H54 (cell line): ENCODE data around the gene PKP2.

Source experiments
- DNase-seq: peaks from one replicate; pipeline ENCODE4 v3.0.0; 2011; ENCODE audit warnings: low spot score, mixed read lengths; ENCODE audit not compliant: insufficient read length
- FAIRE-seq: peaks from 3 replicates; lab custom pipeline; 2011; peaks lifted over from hg19 to GRCh38; lab: Jason Lieb, UNC
- POLR2A ChIP-seq: IDR thresholded peaks from 2 replicates; pipeline ENCODE4 v1.6.1; 2011; ENCODE audit warnings: low read depth, mild to moderate bottlenecking, low read length

PKP2 gene

GRCh38 chr12:32789916-32790315 lies 106.7 kb downstream of the PKP2 start:
- no peak for DNase-seq
- no peak for FAIRE-seq
- TF ChIP-seq POLR2A: no peak

DNA sequence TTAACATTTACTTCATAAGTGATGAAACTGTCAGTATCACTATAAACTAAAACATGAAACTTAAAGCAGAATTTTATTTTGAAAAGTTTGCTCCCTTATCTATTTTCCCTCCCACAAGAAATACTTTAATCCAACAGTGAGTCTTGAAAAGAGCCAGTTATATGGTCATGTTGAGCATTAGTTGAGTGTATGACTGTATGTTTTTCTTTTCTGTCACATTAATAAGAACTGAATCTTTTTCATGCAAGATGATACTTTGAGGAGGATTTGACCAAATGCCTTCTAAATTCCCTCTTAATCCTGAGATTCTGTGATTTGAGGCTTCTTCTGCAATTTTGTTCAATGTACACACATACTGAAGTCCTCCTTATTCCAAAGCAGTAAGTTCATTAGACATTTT lies 107.1 kb downstream of the PKP2 start:
- TF ChIP-seq POLR2A: no peak
- no peak for FAIRE-seq

DNA sequence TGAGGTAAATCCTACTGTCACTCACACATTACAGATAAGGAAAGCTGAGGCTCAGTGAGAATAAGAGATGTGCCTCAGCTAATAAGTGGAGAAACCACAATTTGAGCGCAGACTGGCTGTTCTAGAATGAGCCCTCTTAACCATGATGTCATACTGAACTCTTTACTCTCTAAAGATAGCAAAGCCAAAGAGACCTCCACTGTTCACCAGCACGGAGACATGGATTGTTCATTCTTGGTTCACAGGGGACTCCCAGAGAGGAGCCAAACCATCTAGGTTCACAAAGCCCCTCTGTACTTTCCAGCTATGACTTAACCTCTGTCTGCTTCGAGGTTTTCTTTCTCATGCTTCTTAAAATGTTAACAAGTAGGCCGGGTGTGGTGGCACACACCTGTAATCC lies 108.2 kb downstream of the PKP2 start:
- no peak for TF ChIP-seq POLR2A
- DNase-seq (no peak), FAIRE-seq (no peak)

More for the DNA sequence above, 107.1 kb downstream of the PKP2 start:
- DNase-seq: no peak

DNA sequence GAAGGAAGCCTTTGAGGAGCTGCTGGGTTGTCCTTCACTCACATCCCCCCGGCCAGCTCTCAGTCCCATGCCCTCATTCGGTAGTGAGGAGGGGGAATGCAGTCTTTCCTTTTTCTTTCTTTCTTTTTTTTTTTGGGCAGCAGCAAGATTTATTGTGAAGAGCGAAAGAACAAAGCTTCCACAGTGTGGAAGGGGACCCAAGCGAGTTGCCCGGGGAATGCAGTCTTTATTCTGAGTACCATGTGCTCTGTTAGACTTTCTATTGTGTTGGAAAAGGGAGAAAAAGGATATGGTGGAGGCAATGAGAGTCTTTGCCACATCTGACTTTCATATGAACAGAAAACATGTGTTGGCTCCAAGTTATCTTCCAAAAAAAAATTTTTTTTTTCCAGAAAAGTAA lies 111.0 kb downstream of the PKP2 start:
- DNase-seq (no peak), FAIRE-seq (no peak)
- TF ChIP-seq POLR2A: no peak

DNA sequence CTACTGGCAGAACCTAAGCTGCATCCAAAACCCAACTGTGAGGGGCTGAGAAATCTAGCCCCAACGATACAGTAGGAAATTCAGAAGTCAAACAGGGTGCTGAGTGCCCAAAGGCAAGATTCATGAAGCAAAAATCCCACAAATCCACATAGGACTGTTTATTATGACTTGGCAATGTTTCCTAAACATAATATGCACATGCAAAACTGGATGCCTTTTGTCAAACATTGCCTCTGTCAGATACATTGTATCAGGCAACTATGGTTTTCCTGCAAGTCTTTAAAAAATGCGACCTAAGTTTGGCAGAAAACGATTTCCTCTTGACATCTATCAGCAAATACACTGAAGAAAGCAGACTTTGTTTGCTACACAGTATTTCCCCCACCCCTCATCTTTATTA lies 113.5 kb downstream of the PKP2 start:
- FAIRE-seq: no peak
- TF ChIP-seq POLR2A: no peak
- no peak for DNase-seq

DNA sequence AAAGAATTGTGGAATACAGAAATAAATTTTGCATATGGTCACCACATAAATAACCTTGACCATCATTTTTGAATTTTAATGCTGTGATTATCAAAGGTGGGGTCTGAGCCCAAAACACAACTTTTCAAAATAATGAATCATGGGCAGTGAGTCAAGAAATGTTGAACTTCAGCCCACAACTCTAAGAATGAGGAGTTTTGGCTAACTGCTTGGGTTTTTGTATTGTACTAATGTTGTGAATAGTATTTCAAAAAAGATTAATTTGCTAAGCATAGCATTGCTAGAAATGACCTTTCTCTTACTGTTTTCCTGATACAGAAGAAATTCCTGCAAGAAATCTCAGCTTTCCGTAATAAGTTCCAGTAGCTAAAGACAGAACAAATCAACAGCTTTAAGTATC lies 116.5 kb downstream of the PKP2 start:
- FAIRE-seq: no peak
- TF ChIP-seq POLR2A: no peak
- DNase-seq: no peak

GRCh38 chr12:32777691-32778175 lies 118.8 kb downstream of the PKP2 start:
- no peak for FAIRE-seq
- no peak for TF ChIP-seq POLR2A

DNA sequence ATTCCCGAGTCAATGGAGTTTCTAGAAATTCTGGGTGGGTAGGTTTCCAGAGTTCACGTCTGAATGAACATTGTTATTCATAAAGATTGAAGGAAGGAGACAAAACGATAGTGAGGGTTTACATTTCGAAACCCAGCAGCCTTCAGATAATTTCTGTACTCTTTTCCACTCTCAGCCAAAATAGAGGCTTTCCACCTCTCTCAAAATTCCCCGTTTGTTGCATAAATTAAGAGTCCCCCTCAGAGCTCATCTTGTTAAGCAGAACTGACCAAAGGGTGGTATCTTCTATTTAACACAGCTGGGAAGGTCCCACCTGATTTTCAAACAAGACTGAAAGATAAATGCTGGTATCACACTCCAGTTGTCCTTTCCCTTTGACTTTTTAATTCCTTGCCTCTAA lies 119.4 kb downstream of the PKP2 start:
- DNase-seq (no peak), FAIRE-seq (no peak)
- no peak for TF ChIP-seq POLR2A

More at GRCh38 chr12:32777691-32778175, 118.8 kb downstream of the PKP2 start:
- no peak for DNase-seq

- DNase-seq (no peak), FAIRE-seq (no peak)
- no peak for TF ChIP-seq POLR2A
These were observed 120.3 kb downstream of the PKP2 start for GRCh38 chr12:32776258-32776657.

DNA sequence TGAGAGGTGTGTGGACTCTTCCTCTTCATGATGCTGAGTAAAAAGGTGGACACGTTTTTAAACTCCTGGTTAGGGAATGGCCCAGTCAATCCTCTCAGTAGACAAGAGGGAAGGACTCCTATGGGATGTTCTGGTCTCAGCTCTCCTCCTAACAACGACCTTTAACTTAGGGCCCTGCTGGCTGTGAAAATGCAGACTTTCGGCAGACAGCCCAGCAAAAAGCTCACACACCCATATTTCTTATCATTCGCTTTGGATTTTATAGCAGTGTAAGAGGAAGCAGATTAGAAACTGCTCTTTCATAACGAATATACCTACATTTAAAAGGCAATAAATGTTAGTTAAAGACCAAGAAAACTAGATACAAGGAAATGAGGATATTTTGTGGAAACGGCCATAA lies 122.9 kb downstream of the PKP2 start:
- FAIRE-seq (no peak), DNase-seq (no peak)
- no peak for TF ChIP-seq POLR2A

DNA sequence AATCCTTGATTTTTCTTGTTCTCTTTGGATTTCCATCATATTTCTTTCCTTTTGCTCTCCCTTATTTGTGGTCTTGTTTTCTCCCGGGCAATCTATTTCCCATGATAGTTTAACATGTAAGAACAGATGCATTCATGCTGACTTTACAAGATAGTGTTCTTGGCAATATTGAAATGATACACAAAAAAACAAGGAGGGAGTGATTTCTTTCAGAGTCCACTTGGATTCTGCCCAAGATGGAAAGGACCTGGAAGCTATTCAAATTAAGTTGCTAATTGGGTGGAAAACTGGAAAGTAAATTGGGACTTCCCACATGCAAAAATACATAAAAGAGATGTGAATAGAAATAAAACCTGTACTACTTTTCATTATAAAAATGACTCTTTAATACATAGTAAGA lies 126.4 kb downstream of the PKP2 start:
- no peak for TF ChIP-seq POLR2A
- DNase-seq (no peak), FAIRE-seq (no peak)

DNA sequence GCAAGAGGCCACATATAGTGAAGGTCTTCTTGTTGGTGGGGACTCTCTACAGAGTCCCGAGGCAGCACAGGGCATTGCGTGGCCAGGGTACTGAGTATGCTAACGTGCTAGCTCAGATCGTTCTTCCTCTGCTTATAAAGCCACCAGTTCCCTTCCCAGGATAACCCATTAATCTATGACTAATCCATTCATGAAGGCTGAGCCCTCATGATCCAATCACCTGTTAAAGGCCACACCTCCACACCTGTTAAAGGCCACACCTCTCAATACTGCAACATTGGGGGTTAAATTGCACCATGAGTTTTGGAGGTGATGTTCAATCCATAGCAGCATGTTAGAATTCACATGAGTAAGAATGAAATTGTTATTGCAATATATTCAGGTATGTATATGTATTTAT lies 128.1 kb downstream of the PKP2 start:
- no peak for FAIRE-seq
- TF ChIP-seq POLR2A: no peak
- DNase-seq: no peak

DNA sequence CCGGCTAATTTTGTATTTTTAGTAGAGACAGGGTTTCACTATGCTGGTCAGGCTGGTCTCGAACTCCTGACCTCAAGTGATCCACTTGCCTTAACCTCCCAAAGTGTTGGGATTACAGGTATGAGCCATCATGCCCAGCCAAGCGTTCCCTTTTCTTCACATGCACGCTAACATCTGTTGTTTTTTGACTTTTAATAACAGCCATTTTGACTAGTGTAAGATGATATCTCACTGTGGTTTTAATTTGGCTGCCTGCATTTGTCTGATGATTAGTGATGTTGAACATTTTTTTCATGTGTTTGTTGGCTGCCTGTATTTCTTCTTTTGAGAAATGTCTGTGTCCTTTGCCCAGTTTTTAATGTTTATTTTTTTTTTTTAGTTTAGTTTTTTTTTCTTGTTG lies 130.7 kb downstream of the PKP2 start:
- TF ChIP-seq POLR2A: no peak
- no peak for FAIRE-seq
- no peak for DNase-seq

GRCh38 chr12:32761716-32762115 lies 134.9 kb downstream of the PKP2 start:
- no peak for DNase-seq
- FAIRE-seq: no peak
- no peak for TF ChIP-seq POLR2A

GRCh38 chr12:32757157-32757556 lies 139.4 kb downstream of the PKP2 start:
- no peak for FAIRE-seq
- DNase-seq: no peak
- TF ChIP-seq POLR2A: no peak
